GM12878 (cell line): Measurements from ENCODE around the gene CDC37L1. TPM values are rescaled to one million over a fixed set of nuclear protein-coding genes. Genes with fewer than 3 reads are reported as not detected.

Experiments
- BACH1 ChIP-seq: fragments of 450-650 bp; IDR thresholded peaks from 2 replicates; pipeline ENCODE4 v1.6.1; 2017; ENCODE audit warnings: mild to moderate bottlenecking, borderline replicate concordance
- BCL11A ChIP-seq: IDR thresholded peaks from 2 replicates; pipeline ENCODE4 v1.6.1; 2011; ENCODE audit warnings: low read depth, low read length
- ESRRA ChIP-seq: IDR thresholded peaks from 2 replicates; pipeline ENCODE4 v1.6.1; 2012; ENCODE audit warnings: mild to moderate bottlenecking, low read length, improper control_type of control experiment
- ETV6 ChIP-seq, 2 experiments: fragments of 450-650 bp in 1 of 2; IDR thresholded peaks in 1 of 2; conservative IDR thresholded peaks in 1 of 2; 2 replicates each; pipeline ENCODE4 v1.6.1; 2014; ENCODE audit warnings: antibody characterized with exemption in 1 of 2, borderline replicate concordance in 1 of 2, low read depth in 1 of 2, mild to moderate bottlenecking in 1 of 2, moderate library complexity in 1 of 2
- HDGF ChIP-seq: fragments of 450-650 bp; IDR thresholded peaks from 2 replicates; pipeline ENCODE4 v1.6.1; 2016; ENCODE audit warnings: antibody characterized with exemption
- MTA2 ChIP-seq: fragments of 450-650 bp; IDR thresholded peaks from 2 replicates; pipeline ENCODE4 v1.6.1; 2016; ENCODE audit warnings: low read depth, mild to moderate bottlenecking, moderate library complexity
- NBN ChIP-seq: fragments of 450-650 bp; IDR thresholded peaks from 2 replicates; pipeline ENCODE4 v1.6.1; 2016
- NR2F1 ChIP-seq: fragments of 450-650 bp; conservative IDR thresholded peaks from 2 replicates; pipeline ENCODE4 v1.6.1; 2017; ENCODE audit warnings: mild to moderate bottlenecking
- PKNOX1 ChIP-seq: fragments of 450-650 bp; IDR thresholded peaks from 2 replicates; pipeline ENCODE4 v1.6.1; 2016; ENCODE audit warnings: mild to moderate bottlenecking
- PML ChIP-seq: IDR thresholded peaks from 2 replicates; pipeline ENCODE4 v1.6.1; 2012; ENCODE audit warnings: low read length, inconsistent platforms
- SMC3 ChIP-seq: IDR thresholded peaks from 2 replicates; pipeline ENCODE4 v1.6.1; 2011; ENCODE audit warnings: low read length, improper control_type of control experiment, borderline replicate concordance
- polyA plus RNA-seq, 11 experiments: library from polyadenylated mRNA; depleted of rRNA in 4 of 11; unstranded in 6 of 11; stranded (reverse) in 5 of 11; fragments of >200 nt; fragmentation: Nextera tagmentation in 4 of 11; fragmentation: Illumina TruSeq in 1 of 11; extraction: Ambion mirVana in 4 of 11; extraction: Trizol in 1 of 11; gene quantifications; 1 replicate in 1 of 11; 2 replicates in 10 of 11; pipeline versions ENCODE4 v1.2.1 to v1.2.3, GENCODE V29; 2011 to 2016; ENCODE audit warnings: inconsistent platforms in 2 of 11, missing spikeins in 2 of 11, low read depth in 1 of 11
- total RNA-seq, 4 experiments: library from RNA; depleted of rRNA in 3 of 4; stranded (reverse); fragments of >200 nt in 3 of 4; fragmentation: Illumina TruSeq in 1 of 4; extraction: Trizol in 1 of 4; gene quantifications; 2 replicates each; pipeline versions ENCODE4 v1.2.1 to v1.2.3, GENCODE V29; 2013 to 2021
- TF ChIP-seq, protein P1 (sequence below): IDR thresholded peaks from 2 replicates; pipeline ENCODE4 v1.6.1; 2012; ENCODE audit warnings: mild to moderate bottlenecking, low read depth, low read length
- TF ChIP-seq, protein P2 (sequence below): fragments of 450-650 bp; IDR thresholded peaks from 2 replicates; pipeline ENCODE4 v1.6.1; 2016; ENCODE audit warnings: mild to moderate bottlenecking
- TF ChIP-seq, protein P3 (sequence below): fragments of 450-650 bp; formaldehyde crosslinking; IDR thresholded peaks from 2 replicates; pipeline ENCODE4 v1.4.0; 2022; ENCODE audit warnings: mild to moderate bottlenecking, moderate library complexity
- TF ChIP-seq, protein P4 (sequence below): fragments of 150-350 bp; IDR thresholded peaks from 2 replicates; pipeline ENCODE4 v1.6.1; 2016; ENCODE audit warnings: low read depth, low read length
- TF ChIP-seq, protein P5 (sequence below): IDR thresholded peaks from 2 replicates; pipeline ENCODE4 v1.6.1; 2012; ENCODE audit warnings: low read depth, low read length, improper control_type of control experiment

CDC37L1 gene
- total and polyA plus RNA-seq, 10 of the 15 experiments (the other 5 are each of a cell fraction or from before 2014, with no cell fraction given): 2.2 to 16.6 (median 8.2) TPM

DNA sequence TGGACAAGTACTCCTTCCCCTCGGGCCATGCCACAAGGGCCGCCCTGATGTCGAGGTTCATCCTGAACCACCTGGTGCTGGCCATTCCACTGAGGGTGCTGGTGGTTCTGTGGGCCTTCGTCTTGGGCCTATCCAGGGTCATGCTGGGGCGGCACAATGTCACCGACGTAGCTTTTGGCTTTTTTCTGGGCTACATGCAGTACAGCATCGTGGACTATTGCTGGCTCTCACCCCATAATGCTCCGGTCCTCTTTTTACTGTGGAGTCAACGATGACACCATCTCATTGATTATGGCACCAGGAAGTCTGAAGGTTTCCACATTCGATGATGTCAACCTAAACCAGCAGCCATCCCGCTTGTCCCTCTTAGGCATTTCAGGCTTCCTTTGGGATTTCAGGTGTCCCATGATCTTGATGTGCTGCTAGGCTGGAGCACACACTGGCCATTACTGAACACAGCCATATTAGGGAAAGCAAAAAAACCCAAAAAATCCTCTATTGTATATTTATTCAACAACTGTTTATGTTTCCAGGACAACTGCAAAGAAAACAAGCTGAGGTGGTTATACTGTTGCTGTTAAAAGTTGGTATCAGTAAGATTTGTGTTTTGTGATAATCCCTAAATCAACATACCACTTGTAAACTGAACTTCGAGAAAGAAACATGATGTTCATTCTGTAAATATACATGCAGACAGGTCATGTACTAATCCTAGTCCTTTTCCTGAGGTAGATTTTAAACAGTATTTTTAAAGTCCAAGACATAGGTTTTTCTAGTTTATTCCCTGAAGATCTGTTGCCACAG lies 16.2 kb upstream of the CDC37L1 start (continued):
- no peak for TF ChIP-seq MTA2
- TF ChIP-seq, protein P1, sequence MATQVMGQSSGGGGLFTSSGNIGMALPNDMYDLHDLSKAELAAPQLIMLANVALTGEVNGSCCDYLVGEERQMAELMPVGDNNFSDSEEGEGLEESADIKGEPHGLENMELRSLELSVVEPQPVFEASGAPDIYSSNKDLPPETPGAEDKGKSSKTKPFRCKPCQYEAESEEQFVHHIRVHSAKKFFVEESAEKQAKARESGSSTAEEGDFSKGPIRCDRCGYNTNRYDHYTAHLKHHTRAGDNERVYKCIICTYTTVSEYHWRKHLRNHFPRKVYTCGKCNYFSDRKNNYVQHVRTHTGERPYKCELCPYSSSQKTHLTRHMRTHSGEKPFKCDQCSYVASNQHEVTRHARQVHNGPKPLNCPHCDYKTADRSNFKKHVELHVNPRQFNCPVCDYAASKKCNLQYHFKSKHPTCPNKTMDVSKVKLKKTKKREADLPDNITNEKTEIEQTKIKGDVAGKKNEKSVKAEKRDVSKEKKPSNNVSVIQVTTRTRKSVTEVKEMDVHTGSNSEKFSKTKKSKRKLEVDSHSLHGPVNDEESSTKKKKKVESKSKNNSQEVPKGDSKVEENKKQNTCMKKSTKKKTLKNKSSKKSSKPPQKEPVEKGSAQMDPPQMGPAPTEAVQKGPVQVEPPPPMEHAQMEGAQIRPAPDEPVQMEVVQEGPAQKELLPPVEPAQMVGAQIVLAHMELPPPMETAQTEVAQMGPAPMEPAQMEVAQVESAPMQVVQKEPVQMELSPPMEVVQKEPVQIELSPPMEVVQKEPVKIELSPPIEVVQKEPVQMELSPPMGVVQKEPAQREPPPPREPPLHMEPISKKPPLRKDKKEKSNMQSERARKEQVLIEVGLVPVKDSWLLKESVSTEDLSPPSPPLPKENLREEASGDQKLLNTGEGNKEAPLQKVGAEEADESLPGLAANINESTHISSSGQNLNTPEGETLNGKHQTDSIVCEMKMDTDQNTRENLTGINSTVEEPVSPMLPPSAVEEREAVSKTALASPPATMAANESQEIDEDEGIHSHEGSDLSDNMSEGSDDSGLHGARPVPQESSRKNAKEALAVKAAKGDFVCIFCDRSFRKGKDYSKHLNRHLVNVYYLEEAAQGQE: no peak
- no peak for TF ChIP-seq SMC3
- TF ChIP-seq NBN: 0 out of 2 replicates have a peak, but pooled peaks have one; percentile 12
- TF ChIP-seq PKNOX1: no peak
- no peak for TF ChIP-seq ESRRA
- TF ChIP-seq HDGF: 0 out of 2 replicates have a peak, but pooled peaks have one; percentile 15
- no peak for TF ChIP-seq PML
- TF ChIP-seq, protein P2, sequence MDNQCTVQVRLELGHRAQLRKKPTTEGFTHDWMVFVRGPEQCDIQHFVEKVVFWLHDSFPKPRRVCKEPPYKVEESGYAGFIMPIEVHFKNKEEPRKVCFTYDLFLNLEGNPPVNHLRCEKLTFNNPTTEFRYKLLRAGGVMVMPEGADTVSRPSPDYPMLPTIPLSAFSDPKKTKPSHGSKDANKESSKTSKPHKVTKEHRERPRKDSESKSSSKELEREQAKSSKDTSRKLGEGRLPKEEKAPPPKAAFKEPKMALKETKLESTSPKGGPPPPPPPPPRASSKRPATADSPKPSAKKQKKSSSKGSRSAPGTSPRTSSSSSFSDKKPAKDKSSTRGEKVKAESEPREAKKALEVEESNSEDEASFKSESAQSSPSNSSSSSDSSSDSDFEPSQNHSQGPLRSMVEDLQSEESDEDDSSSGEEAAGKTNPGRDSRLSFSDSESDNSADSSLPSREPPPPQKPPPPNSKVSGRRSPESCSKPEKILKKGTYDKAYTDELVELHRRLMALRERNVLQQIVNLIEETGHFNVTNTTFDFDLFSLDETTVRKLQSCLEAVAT: peak; percentile 56
- TF ChIP-seq, protein P3, sequence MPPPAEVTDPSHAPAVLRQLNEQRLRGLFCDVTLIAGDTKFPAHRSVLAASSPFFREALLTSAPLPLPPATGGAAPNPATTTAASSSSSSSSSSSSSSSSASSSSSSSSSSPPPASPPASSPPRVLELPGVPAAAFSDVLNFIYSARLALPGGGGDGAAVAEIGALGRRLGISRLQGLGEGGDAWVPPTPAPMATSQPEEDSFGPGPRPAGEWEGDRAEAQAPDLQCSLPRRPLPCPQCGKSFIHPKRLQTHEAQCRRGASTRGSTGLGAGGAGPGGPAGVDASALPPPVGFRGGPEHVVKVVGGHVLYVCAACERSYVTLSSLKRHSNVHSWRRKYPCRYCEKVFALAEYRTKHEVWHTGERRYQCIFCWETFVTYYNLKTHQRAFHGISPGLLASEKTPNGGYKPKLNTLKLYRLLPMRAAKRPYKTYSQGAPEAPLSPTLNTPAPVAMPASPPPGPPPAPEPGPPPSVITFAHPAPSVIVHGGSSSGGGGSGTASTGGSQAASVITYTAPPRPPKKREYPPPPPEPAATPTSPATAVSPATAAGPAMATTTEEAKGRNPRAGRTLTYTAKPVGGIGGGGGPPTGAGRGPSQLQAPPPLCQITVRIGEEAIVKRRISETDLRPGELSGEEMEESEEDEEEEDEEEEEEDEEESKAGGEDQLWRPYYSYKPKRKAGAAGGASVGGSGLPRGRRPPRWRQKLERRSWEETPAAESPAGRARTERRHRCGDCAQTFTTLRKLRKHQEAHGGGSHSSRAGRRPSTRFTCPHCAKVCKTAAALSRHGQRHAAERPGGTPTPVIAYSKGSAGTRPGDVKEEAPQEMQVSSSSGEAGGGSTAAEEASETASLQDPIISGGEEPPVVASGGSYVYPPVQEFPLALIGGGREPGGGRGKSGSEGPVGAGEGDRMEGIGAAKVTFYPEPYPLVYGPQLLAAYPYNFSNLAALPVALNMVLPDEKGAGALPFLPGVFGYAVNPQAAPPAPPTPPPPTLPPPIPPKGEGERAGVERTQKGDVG (CRISPR knock-in tag): no peak
- TF ChIP-seq, protein P4, sequence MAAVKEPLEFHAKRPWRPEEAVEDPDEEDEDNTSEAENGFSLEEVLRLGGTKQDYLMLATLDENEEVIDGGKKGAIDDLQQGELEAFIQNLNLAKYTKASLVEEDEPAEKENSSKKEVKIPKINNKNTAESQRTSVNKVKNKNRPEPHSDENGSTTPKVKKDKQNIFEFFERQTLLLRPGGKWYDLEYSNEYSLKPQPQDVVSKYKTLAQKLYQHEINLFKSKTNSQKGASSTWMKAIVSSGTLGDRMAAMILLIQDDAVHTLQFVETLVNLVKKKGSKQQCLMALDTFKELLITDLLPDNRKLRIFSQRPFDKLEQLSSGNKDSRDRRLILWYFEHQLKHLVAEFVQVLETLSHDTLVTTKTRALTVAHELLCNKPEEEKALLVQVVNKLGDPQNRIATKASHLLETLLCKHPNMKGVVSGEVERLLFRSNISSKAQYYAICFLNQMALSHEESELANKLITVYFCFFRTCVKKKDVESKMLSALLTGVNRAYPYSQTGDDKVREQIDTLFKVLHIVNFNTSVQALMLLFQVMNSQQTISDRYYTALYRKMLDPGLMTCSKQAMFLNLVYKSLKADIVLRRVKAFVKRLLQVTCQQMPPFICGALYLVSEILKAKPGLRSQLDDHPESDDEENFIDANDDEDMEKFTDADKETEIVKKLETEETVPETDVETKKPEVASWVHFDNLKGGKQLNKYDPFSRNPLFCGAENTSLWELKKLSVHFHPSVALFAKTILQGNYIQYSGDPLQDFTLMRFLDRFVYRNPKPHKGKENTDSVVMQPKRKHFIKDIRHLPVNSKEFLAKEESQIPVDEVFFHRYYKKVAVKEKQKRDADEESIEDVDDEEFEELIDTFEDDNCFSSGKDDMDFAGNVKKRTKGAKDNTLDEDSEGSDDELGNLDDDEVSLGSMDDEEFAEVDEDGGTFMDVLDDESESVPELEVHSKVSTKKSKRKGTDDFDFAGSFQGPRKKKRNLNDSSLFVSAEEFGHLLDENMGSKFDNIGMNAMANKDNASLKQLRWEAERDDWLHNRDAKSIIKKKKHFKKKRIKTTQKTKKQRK: no peak
- TF ChIP-seq BACH1: no peak
- no peak for TF ChIP-seq NR2F1
- no peak for TF ChIP-seq ETV6 (conservative IDR thresholded peaks at IDR 0.05 in 1 of 2, IDR thresholded peaks at IDR 0.05 in 1 of 2; ENCODE audit: borderline replicate concordance in 1 of 2, low read depth in 1 of 2)
- TF ChIP-seq BCL11A: no peak
- TF ChIP-seq, protein P5, sequence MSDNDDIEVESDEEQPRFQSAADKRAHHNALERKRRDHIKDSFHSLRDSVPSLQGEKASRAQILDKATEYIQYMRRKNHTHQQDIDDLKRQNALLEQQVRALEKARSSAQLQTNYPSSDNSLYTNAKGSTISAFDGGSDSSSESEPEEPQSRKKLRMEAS: no peak
